ENCODE measurements around the gene FGD4.

FGD4 gene

GRCh38 chr12:32686340-32686739, 287.0 kb downstream of the FGD4 start:
- no peak for DNase-seq (ENCODE audit: insufficient read length, low spot score)
- no peak for FAIRE-seq
- TF ChIP-seq, protein P1, sequence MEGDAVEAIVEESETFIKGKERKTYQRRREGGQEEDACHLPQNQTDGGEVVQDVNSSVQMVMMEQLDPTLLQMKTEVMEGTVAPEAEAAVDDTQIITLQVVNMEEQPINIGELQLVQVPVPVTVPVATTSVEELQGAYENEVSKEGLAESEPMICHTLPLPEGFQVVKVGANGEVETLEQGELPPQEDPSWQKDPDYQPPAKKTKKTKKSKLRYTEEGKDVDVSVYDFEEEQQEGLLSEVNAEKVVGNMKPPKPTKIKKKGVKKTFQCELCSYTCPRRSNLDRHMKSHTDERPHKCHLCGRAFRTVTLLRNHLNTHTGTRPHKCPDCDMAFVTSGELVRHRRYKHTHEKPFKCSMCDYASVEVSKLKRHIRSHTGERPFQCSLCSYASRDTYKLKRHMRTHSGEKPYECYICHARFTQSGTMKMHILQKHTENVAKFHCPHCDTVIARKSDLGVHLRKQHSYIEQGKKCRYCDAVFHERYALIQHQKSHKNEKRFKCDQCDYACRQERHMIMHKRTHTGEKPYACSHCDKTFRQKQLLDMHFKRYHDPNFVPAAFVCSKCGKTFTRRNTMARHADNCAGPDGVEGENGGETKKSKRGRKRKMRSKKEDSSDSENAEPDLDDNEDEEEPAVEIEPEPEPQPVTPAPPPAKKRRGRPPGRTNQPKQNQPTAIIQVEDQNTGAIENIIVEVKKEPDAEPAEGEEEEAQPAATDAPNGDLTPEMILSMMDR (IDR thresholded peaks at IDR 0.05; ENCODE audit: insufficient read depth, missing control alignments), result no peak

GRCh38 chr12:32688786-32689185, 289.4 kb downstream of the FGD4 start:
- DNase-seq (ENCODE audit: insufficient read length, low spot score) (no peak), FAIRE-seq (no peak)
- TF ChIP-seq, protein P1 (IDR thresholded peaks at IDR 0.05; ENCODE audit: insufficient read depth, missing control alignments), result no peak

GRCh38 chr12:32690927-32691326, 291.6 kb downstream of the FGD4 start:
- FAIRE-seq (no peak), DNase-seq (ENCODE audit: insufficient read length, low spot score) (no peak)

DNA sequence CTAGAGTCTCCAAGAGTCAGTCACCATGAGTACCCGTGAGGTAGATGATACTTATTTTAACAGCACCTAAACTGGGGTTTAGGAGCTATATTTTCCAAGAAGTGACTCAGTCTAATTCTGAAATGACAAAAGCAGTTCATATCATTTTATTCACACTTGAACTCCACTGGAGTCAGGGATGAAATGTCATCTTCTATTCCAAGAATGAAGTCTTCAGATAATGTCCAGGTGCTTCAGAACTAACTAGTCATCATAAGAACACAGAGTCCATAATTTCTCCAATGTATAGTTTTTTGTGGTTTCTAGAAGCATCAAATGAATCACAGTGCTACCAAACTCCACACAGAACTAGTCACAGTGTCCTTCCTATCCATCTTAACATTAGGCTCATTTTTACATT, 293.0 kb downstream of the FGD4 start:
- no peak for DNase-seq (ENCODE audit: insufficient read length, low spot score)
- FAIRE-seq, result peak; percentile 29
- TF ChIP-seq, protein P1 (IDR thresholded peaks at IDR 0.05; ENCODE audit: insufficient read depth, missing control alignments), result no peak

More at GRCh38 chr12:32690927-32691326, 291.6 kb downstream of the FGD4 start:
- TF ChIP-seq, protein P1 (IDR thresholded peaks at IDR 0.05; ENCODE audit: insufficient read depth, missing control alignments), result no peak

GRCh38 chr12:32693036-32693435, 293.7 kb downstream of the FGD4 start:
- TF ChIP-seq, protein P1 (IDR thresholded peaks at IDR 0.05; ENCODE audit: insufficient read depth, missing control alignments), result no peak
- FAIRE-seq, result no peak
- DNase-seq (ENCODE audit: insufficient read length, low spot score), result no peak
